Measurements from ENCODE around the gene PYDC1. TPM values are rescaled to one million over a fixed set of nuclear protein-coding genes. Genes with fewer than 3 reads are reported as not detected.

PYDC1 gene
- total and polyA plus RNA-seq, 2 of the 13 experiments (the other 11 are each of a cell fraction or from before 2014, with no cell fraction given), result not detected

- TF ChIP-seq REST (IDR thresholded peaks at IDR 0.05; ENCODE audit: borderline replicate concordance in 1 of 2, low read depth in 1 of 2, low read length in 2 of 2) (no peak), ZNF550 (CRISPR knock-in tag; IDR thresholded peaks at IDR 0.05; ENCODE audit: borderline replicate concordance) (no peak), POLR2AphosphoS2 (IDR thresholded peaks at IDR 0.05; ENCODE audit: low read depth, low read length) (peak; percentile 68), HMGXB3 (CRISPR knock-in tag; IDR thresholded peaks at IDR 0.05; ENCODE audit: borderline replicate concordance) (no peak), ZNF143 (CRISPR knock-in tag; IDR thresholded peaks at IDR 0.05) (0 out of 2 replicates have a peak, but pooled peaks have one; percentile 17), ARNT2 (CRISPR knock-in tag; IDR thresholded peaks at IDR 0.05; ENCODE audit: low read depth) (no peak), NFE2L1 (CRISPR knock-in tag; IDR thresholded peaks at IDR 0.05; ENCODE audit: borderline replicate concordance) (no peak), ZNF556 (CRISPR knock-in tag; IDR thresholded peaks at IDR 0.05; ENCODE audit: borderline replicate concordance) (no peak), ZBTB21 (CRISPR knock-in tag; IDR thresholded peaks at IDR 0.05) (no peak), ZFYVE20 (CRISPR knock-in tag; IDR thresholded peaks at IDR 0.05; ENCODE audit: borderline replicate concordance, low read depth) (no peak), RAD21 (CRISPR knock-in tag; IDR thresholded peaks at IDR 0.05) (peak; percentile 21; the same call in 1 of the 2 replicates), DMTF1 (CRISPR knock-in tag; IDR thresholded peaks at IDR 0.05) (no peak), HNRNPUL1 (IDR thresholded peaks at IDR 0.05; ENCODE audit: low read depth, low read length) (no peak), ZNF839 (CRISPR knock-in tag; IDR thresholded peaks at IDR 0.05; ENCODE audit: borderline replicate concordance) (no peak), ZNF605 (CRISPR knock-in tag; IDR thresholded peaks at IDR 0.05) (no peak), ZBTB14 (CRISPR knock-in tag; IDR thresholded peaks at IDR 0.05) (no peak), CEBPB (IDR thresholded peaks at IDR 0.05; ENCODE audit: borderline replicate concordance, low read depth, low read length) (peak; percentile 98)
Measured at GRCh38 chr16:31196324-31197088, 20.4 kb downstream of the PYDC1 start (continued).

Measured in HepG2 (cell line).